Mesenchymal stem cell (in vitro differentiated cells and primary cell): ENCODE data around the gene LYPD6B.

Experiments
- DNase-seq: peaks from one replicate; pipeline ENCODE4 v3.0.0-alpha.2; 2013
- H2AFZ ChIP-seq: one replicate; pipeline ENCODE4 v1.6.1; 2013; ENCODE audit warnings: low read depth, mild to moderate bottlenecking, control low read depth, inconsistent platforms, low read length, moderate library complexity
- H2AK5ac ChIP-seq: 2 replicates; pipeline ENCODE4 v1.6.1; 2013; ENCODE audit warnings: low read length, moderate library complexity, mild to moderate bottlenecking, inconsistent platforms; ENCODE audit not compliant: severe bottlenecking
- H2BK120ac ChIP-seq: one replicate; pipeline ENCODE4 v1.6.1; 2013; ENCODE audit warnings: low read depth, mild to moderate bottlenecking, inconsistent platforms, low read length, moderate library complexity
- H2BK12ac ChIP-seq, 2 experiments: one replicate each; pipeline ENCODE4 v1.6.1; 2013; ENCODE audit warnings: inconsistent platforms in 2 of 2, low read length in 2 of 2, mild to moderate bottlenecking in 2 of 2, moderate library complexity in 2 of 2, control low read depth in 1 of 2
- H2BK15ac ChIP-seq: one replicate; pipeline ENCODE4 v1.6.1; 2013; ENCODE audit warnings: mild to moderate bottlenecking, low read depth, inconsistent platforms; ENCODE audit not compliant: poor library complexity, severe bottlenecking
- H2BK5ac ChIP-seq: 2 replicates; pipeline ENCODE4 v1.6.1; 2013; ENCODE audit warnings: low read depth, mild to moderate bottlenecking, low read length, control low read depth, inconsistent platforms; ENCODE audit not compliant: poor library complexity, severe bottlenecking
- H3K14ac ChIP-seq, 2 experiments: one replicate each; pipeline ENCODE4 v1.6.1; 2013; ENCODE audit warnings: inconsistent platforms in 2 of 2, low read length in 2 of 2, control low read depth in 1 of 2, mild to moderate bottlenecking in 1 of 2, moderate library complexity in 1 of 2
- H3K18ac ChIP-seq, 2 experiments: one replicate each; pipeline ENCODE4 v1.6.1; 2013; ENCODE audit warnings: inconsistent platforms in 2 of 2, low read length in 2 of 2, control low read depth in 1 of 2, low read depth in 1 of 2, mild to moderate bottlenecking in 1 of 2
- H3K23ac ChIP-seq, 2 experiments: one replicate each; pipeline ENCODE4 v1.6.1; 2013; ENCODE audit warnings: inconsistent platforms in 2 of 2, low read length in 2 of 2, mild to moderate bottlenecking in 2 of 2, moderate library complexity in 2 of 2, control low read depth in 1 of 2
- H3K27ac ChIP-seq: 2 replicates; pipeline ENCODE4 v1.5.1; 2013; ENCODE audit warnings: mild to moderate bottlenecking, moderate library complexity, low read length, control low read depth, inconsistent platforms; ENCODE audit not compliant: poor library complexity, severe bottlenecking
- H3K27me3 ChIP-seq, 2 experiments: 2 replicates each; pipeline versions ENCODE4 v1.6.1 to v1.7.0; 2013; ENCODE audit warnings: low read length in 2 of 2, mild to moderate bottlenecking in 2 of 2, moderate library complexity in 2 of 2, control low read depth in 1 of 2, inconsistent platforms in 1 of 2; ENCODE audit not compliant: control insufficient read depth in 1 of 2, insufficient read depth in 1 of 2
- H3K36me3 ChIP-seq, 2 experiments: 2 replicates each; pipeline versions ENCODE4 v1.6.1 to v1.7.0; 2013; ENCODE audit warnings: low read length in 2 of 2, control low read depth in 1 of 2, inconsistent platforms in 1 of 2, low read depth in 1 of 2, mild to moderate bottlenecking in 1 of 2; ENCODE audit not compliant: insufficient read depth in 2 of 2, control insufficient read depth in 1 of 2
- H3K4ac ChIP-seq, 2 experiments: one replicate each; pipeline ENCODE4 v1.6.1; 2013; ENCODE audit warnings: inconsistent platforms in 2 of 2, low read length in 2 of 2, mild to moderate bottlenecking in 2 of 2, moderate library complexity in 2 of 2, control low read depth in 1 of 2, low read depth in 1 of 2
- H3K4me1 ChIP-seq: 2 replicates; pipeline ENCODE4 v1.6.1; 2013; ENCODE audit warnings: low read depth, low read length, control low read depth; ENCODE audit not compliant: control insufficient read depth, insufficient read depth
- H3K4me2 ChIP-seq: 2 replicates; pipeline ENCODE4 v1.6.1; 2013; ENCODE audit warnings: low read length, mild to moderate bottlenecking, inconsistent platforms; ENCODE audit not compliant: poor library complexity, severe bottlenecking
- H3K4me3 ChIP-seq, 2 experiments: 2 replicates each; pipeline versions ENCODE4 v1.5.1 to v1.7.0; 2013; ENCODE audit warnings: low read length in 2 of 2, mild to moderate bottlenecking in 2 of 2, control low read depth in 1 of 2, low read depth in 1 of 2; ENCODE audit not compliant: insufficient read depth in 1 of 2
- H3K79me1 ChIP-seq: replicated peaks from 2 replicates; pipeline ENCODE4 v1.6.1; 2013; ENCODE audit warnings: mild to moderate bottlenecking, control low read depth, low read length, inconsistent platforms; ENCODE audit not compliant: poor library complexity, severe bottlenecking
- H3K9ac ChIP-seq: 2 replicates; pipeline ENCODE4 v1.7.0; 2013; ENCODE audit warnings: mild to moderate bottlenecking, low read length, moderate library complexity
- H3K9me3 ChIP-seq: 2 replicates; pipeline ENCODE4 v1.7.0; 2013; ENCODE audit warnings: mild to moderate bottlenecking, low read length; ENCODE audit not compliant: control insufficient read depth
- H4K8ac ChIP-seq: one replicate; pipeline ENCODE4 v1.6.1; 2013; ENCODE audit warnings: inconsistent platforms, mild to moderate bottlenecking, low read length, moderate library complexity
- H4K91ac ChIP-seq: one replicate; pipeline ENCODE4 v1.6.1; 2013; ENCODE audit warnings: mild to moderate bottlenecking, low read length, inconsistent platforms
- WGBS: methylation state at CpG from one replicate; pipeline ENCODE4 v1.1.7; 2013; ENCODE audit warnings: mixed read lengths; 5-methylcytosine and 5-hydroxymethylcytosine counted together

Gene LYPD6B

GRCh38 chr2:149164296-149164695 lies 125.8 kb downstream of the LYPD6B start:
- Histone ChIP-seq H2BK120ac (no peak overlapping the region), H2BK15ac (no peak overlapping the region), H3K36me3 (no peaks in the 10 kb centered on the region), H2BK5ac (no peak overlapping the region), H3K4me2 (no peak overlapping the region), H3K9me3 (peaks cover 7% of the 10 kb centered on the region), H3K18ac (no peak overlapping the region), H4K8ac (no peak overlapping the region), H2AFZ (no peak overlapping the region), H3K9ac (no peak overlapping the region), H3K4me1 (no peaks in the 10 kb centered on the region), H4K91ac (no peak overlapping the region), H2BK12ac (no peak overlapping the region), H3K27me3 (peaks cover 0 to 6% of the 10 kb centered on the region in 2 experiments), H3K27ac (no peak overlapping the region), H3K14ac (no peak overlapping the region), H3K79me1 (no peaks in the 10 kb centered on the region), H3K4me3 (no peak overlapping the region), H3K23ac (no peak overlapping the region), H2AK5ac (no peak overlapping the region), H3K4ac (no peak overlapping the region)
- WGBS: 100% methylated on average over 1 of the region's 1 CpG
- DNase-seq: no peak

- Histone ChIP-seq H3K36me3 (no peaks in the 10 kb centered on the region), H2BK5ac (no peak overlapping the region), H3K9me3 (peaks cover 7% of the 10 kb centered on the region), H3K27ac (no peak overlapping the region), H3K27me3 (peaks cover 0 to 6% of the 10 kb centered on the region in 2 experiments), H2AK5ac (no peak overlapping the region), H4K91ac (no peak overlapping the region), H2AFZ (no peak overlapping the region), H3K4me1 (no peaks in the 10 kb centered on the region), H3K9ac (no peak overlapping the region), H3K4me2 (no peak overlapping the region), H4K8ac (no peak overlapping the region), H3K14ac (no peak overlapping the region), H2BK12ac (no peak overlapping the region), H3K4ac (no peak overlapping the region), H3K79me1 (no peaks in the 10 kb centered on the region), H2BK120ac (no peak overlapping the region), H2BK15ac (no peak overlapping the region), H3K18ac (no peak overlapping the region), H3K23ac (no peak overlapping the region), H3K4me3 (no peak overlapping the region)
- no peak for DNase-seq
These were observed 126.3 kb downstream of the LYPD6B start for GRCh38 chr2:149164827-149165226.

- Histone ChIP-seq H2AK5ac (no peak overlapping the region), H3K27ac (no peak overlapping the region)
These were observed 128.7 kb downstream of the LYPD6B start for GRCh38 chr2:149167001-149167780.

GRCh38 chr2:149167941-149168340 lies 129.4 kb downstream of the LYPD6B start:
- H4K91ac ChIP-seq: no peak overlapping the region
- H3K4ac ChIP-seq: no peak overlapping the region
- no peaks in the 10 kb centered on the region for H3K79me1 ChIP-seq
- no peak overlapping the region for H2BK5ac ChIP-seq
- H3K9ac ChIP-seq: no peak overlapping the region
- H3K4me2 ChIP-seq: no peak overlapping the region
- H3K4me3 ChIP-seq: no peak overlapping the region
- DNase-seq: no peak
- H2BK120ac ChIP-seq: no peak overlapping the region
- no peak overlapping the region for H3K18ac ChIP-seq
- peaks cover 0 to 6% of the 10 kb centered on the region in 2 experiments for H3K27me3 ChIP-seq
- no peak overlapping the region for H2AFZ ChIP-seq
- H3K14ac ChIP-seq: no peak overlapping the region
- H3K23ac ChIP-seq: no peak overlapping the region
- no peaks in the 10 kb centered on the region for H3K4me1 ChIP-seq
- no peak overlapping the region for H3K27ac ChIP-seq
- H2BK15ac ChIP-seq: no peak overlapping the region
- no peak overlapping the region for H2BK12ac ChIP-seq
- no peak overlapping the region for H2AK5ac ChIP-seq
- H4K8ac ChIP-seq: peak overlapping the region; percentile 31
- no peaks in the 10 kb centered on the region for H3K36me3 ChIP-seq
- peaks cover 11% of the 10 kb centered on the region for H3K9me3 ChIP-seq
- 70% methylated on average over 4 of the region's 4 CpGs for WGBS

More at GRCh38 chr2:149167001-149167780, 128.7 kb downstream of the LYPD6B start:
- Histone ChIP-seq H3K23ac (no peak overlapping the region), H3K9ac (no peak overlapping the region), H3K4ac (no peak overlapping the region), H4K91ac (no peak overlapping the region), H3K79me1 (no peaks in the 10 kb centered on the region), H2BK12ac (no peak overlapping the region), H2BK15ac (no peak overlapping the region), H3K27me3 (peaks cover 0 to 6% of the 10 kb centered on the region in 2 experiments), H3K4me2 (no peak overlapping the region), H3K4me1 (no peaks in the 10 kb centered on the region), H2AFZ (no peak overlapping the region), H2BK120ac (no peak overlapping the region), H3K14ac (no peak overlapping the region), H3K4me3 (no peak overlapping the region), H3K36me3 (no peaks in the 10 kb centered on the region), H2BK5ac (no peak overlapping the region), H3K18ac (no peak overlapping the region), H3K9me3 (peaks cover 9% of the 10 kb centered on the region), H4K8ac (peak overlapping the region; percentile 63)
- peak; percentile 34 for DNase-seq
- WGBS: 16% methylated on average over 4 of the region's 5 CpGs
